HEK293 (cell line): Measurements from ENCODE around the gene USP6NL.

Experiments
- CTCF ChIA-PET: fragments of 350-600 bp; formaldehyde crosslinking; extraction: SDS; loops from one replicate; lab custom pipeline; 2021; ENCODE audit warnings: antibody characterized with exemption; lab: Yijun Ruan, JAX
- POLR2A ChIA-PET: fragments of 300-600 bp; formaldehyde crosslinking; extraction: SDS; loops from one replicate; lab custom pipeline; 2020; ENCODE audit warnings: antibody characterized with exemption, inconsistent platforms; lab: Yijun Ruan, JAX
- H3K27ac ChIP-seq: fragments of 200-500 bp; sonication (Bioruptor generic); 2 replicates; pipeline ENCODE4 v1.5.1; 2014; ENCODE audit warnings: low read depth, low read length, control low read depth, inconsistent platforms; ENCODE audit errors: extremely low read depth
- H3K36me3 ChIP-seq, 2 experiments: fragments of 200-500 bp in 1 of 2; sonication (Bioruptor generic) in 1 of 2; 1 replicate in 1 of 2; 2 replicates in 1 of 2; pipeline ENCODE4 v1.5.1; 2014 to 2017; ENCODE audit warnings: inconsistent platforms in 2 of 2, low read length in 2 of 2; ENCODE audit not compliant: control insufficient read depth in 2 of 2, insufficient read depth in 1 of 2
- H3K4me1 ChIP-seq: fragments of 200-500 bp; sonication (Bioruptor generic); 2 replicates; pipeline ENCODE4 v1.5.1; 2014; ENCODE audit warnings: mild to moderate bottlenecking, low read length, inconsistent platforms; ENCODE audit not compliant: control insufficient read depth, insufficient read depth
- H3K4me3 ChIP-seq: 2 replicates; pipeline ENCODE4 v1.5.1; 2011; ENCODE audit warnings: low read depth, mild to moderate bottlenecking, control low read depth, low read length, moderate library complexity
- H3K9me3 ChIP-seq: fragments of 200-500 bp; sonication (Bioruptor generic); 2 replicates; pipeline ENCODE4 v1.5.1; 2014; ENCODE audit warnings: low read depth, low read length, inconsistent platforms; ENCODE audit not compliant: control insufficient read depth, insufficient read depth
- HOXC10 ChIP-seq: sonication (generic); formaldehyde crosslinking; IDR thresholded peaks from 2 replicates; pipeline ENCODE4 v1.8.1; 2023; ENCODE audit warnings: mild to moderate bottlenecking, missing genetic modification reagents
- SCRT1 ChIP-seq: fragments of 450-650 bp; formaldehyde crosslinking; IDR thresholded peaks from 2 replicates; pipeline ENCODE4 v1.5.1; 2016; ENCODE audit warnings: missing biosample characterization, missing genetic modification characterization, borderline replicate concordance
- TCF7L2 ChIP-seq: IDR thresholded peaks from 2 replicates; pipeline ENCODE4 v1.6.1; 2011; ENCODE audit warnings: low read depth, mild to moderate bottlenecking, inconsistent platforms, low read length, moderate library complexity, borderline replicate concordance
- ZBTB1 ChIP-seq: fragments of 450-650 bp; formaldehyde crosslinking; IDR thresholded peaks from 2 replicates; pipeline ENCODE4 v1.5.1; 2016; ENCODE audit warnings: missing biosample characterization, missing genetic modification characterization
- ZBTB21 ChIP-seq: fragments of 450-650 bp; formaldehyde crosslinking; IDR thresholded peaks from 2 replicates; pipeline ENCODE4 v1.5.1; 2017; ENCODE audit warnings: missing biosample characterization, missing genetic modification characterization
- ZEB2 ChIP-seq: fragments of 450-650 bp; formaldehyde crosslinking; IDR thresholded peaks from 2 replicates; pipeline ENCODE4 v1.5.1; 2016; ENCODE audit warnings: missing biosample characterization, missing genetic modification characterization
- ZIC2 ChIP-seq: fragments of 450-650 bp; formaldehyde crosslinking; IDR thresholded peaks from 2 replicates; pipeline ENCODE4 v1.5.1; 2016; ENCODE audit warnings: missing biosample characterization, missing genetic modification characterization
- ZNF112 ChIP-seq: fragments of 450-650 bp; formaldehyde crosslinking; IDR thresholded peaks from 2 replicates; pipeline ENCODE4 v1.5.0; 2017; ENCODE audit warnings: missing biosample characterization, missing genetic modification characterization
- ZNF132 ChIP-seq: fragments of 450-650 bp; formaldehyde crosslinking; IDR thresholded peaks from 2 replicates; pipeline ENCODE4 v1.5.1; 2017; ENCODE audit warnings: missing biosample characterization, missing genetic modification characterization, borderline replicate concordance
- ZNF175 ChIP-seq: fragments of 450-650 bp; formaldehyde crosslinking; IDR thresholded peaks from 2 replicates; pipeline ENCODE4 v1.5.1; 2016; ENCODE audit warnings: missing biosample characterization, missing genetic modification characterization
- ZNF324 ChIP-seq: fragments of 450-650 bp; formaldehyde crosslinking; IDR thresholded peaks from 2 replicates; pipeline ENCODE4 v1.5.1; 2016; ENCODE audit warnings: missing biosample characterization, missing genetic modification characterization
- ZNF341 ChIP-seq: fragments of 450-650 bp; formaldehyde crosslinking; IDR thresholded peaks from 2 replicates; pipeline ENCODE4; 2016; ENCODE audit warnings: low read depth, missing biosample characterization, missing genetic modification characterization
- ZNF366 ChIP-seq: fragments of 450-650 bp; formaldehyde crosslinking; conservative IDR thresholded peaks from 2 replicates; pipeline ENCODE4 v1.5.1; 2016; ENCODE audit warnings: missing biosample characterization, missing genetic modification characterization
- ZNF521 ChIP-seq: fragments of 450-650 bp; formaldehyde crosslinking; IDR thresholded peaks from 2 replicates; pipeline ENCODE4 v1.5.1; 2017; ENCODE audit warnings: missing biosample characterization, mild to moderate bottlenecking, missing genetic modification characterization
- ZNF571 ChIP-seq: fragments of 450-650 bp; formaldehyde crosslinking; IDR thresholded peaks from 2 replicates; pipeline ENCODE4 v1.5.0; 2017; ENCODE audit warnings: missing biosample characterization, missing genetic modification characterization
- ZNF621 ChIP-seq: fragments of 450-650 bp; formaldehyde crosslinking; IDR thresholded peaks from 2 replicates; pipeline ENCODE4 v1.5.1; 2017; ENCODE audit warnings: missing biosample characterization, missing genetic modification characterization
- ZNF777 ChIP-seq: fragments of 450-650 bp; formaldehyde crosslinking; IDR thresholded peaks from 2 replicates; pipeline ENCODE4 v1.5.1; 2017; ENCODE audit warnings: missing biosample characterization, missing genetic modification characterization, borderline replicate concordance
- ZNF785 ChIP-seq: fragments of 450-650 bp; formaldehyde crosslinking; IDR thresholded peaks from 2 replicates; pipeline ENCODE4 v1.5.1; 2016; ENCODE audit warnings: missing biosample characterization, missing genetic modification characterization
- ZNF792 ChIP-seq: fragments of 450-650 bp; formaldehyde crosslinking; IDR thresholded peaks from 2 replicates; pipeline ENCODE4 v1.5.1; 2016; ENCODE audit warnings: missing biosample characterization, missing genetic modification characterization
- TF ChIP-seq, protein P1 (sequence below): fragments of 450-650 bp; IDR thresholded peaks from 2 replicates; pipeline ENCODE4 v1.5.1; 2018; ENCODE audit warnings: missing biosample characterization, mild to moderate bottlenecking, missing genetic modification characterization
- TF ChIP-seq, protein P2 (sequence below): fragments of 450-650 bp; formaldehyde crosslinking; IDR thresholded peaks from 2 replicates; pipeline ENCODE4 v1.5.1; 2016; ENCODE audit warnings: missing biosample characterization, missing genetic modification characterization, low read depth
- TF ChIP-seq, protein P3 (sequence below): fragments of 450-650 bp; formaldehyde crosslinking; IDR thresholded peaks from 2 replicates; pipeline ENCODE4 v1.5.1; 2016; ENCODE audit warnings: missing biosample characterization, missing genetic modification characterization
- TF ChIP-seq, protein P4 (sequence below): fragments of 450-650 bp; formaldehyde crosslinking; IDR thresholded peaks from 2 replicates; pipeline ENCODE4 v1.5.1; 2016; ENCODE audit warnings: missing biosample characterization, missing genetic modification characterization
- TF ChIP-seq, protein P5 (sequence below): fragments of 450-650 bp; formaldehyde crosslinking; IDR thresholded peaks from 2 replicates; pipeline ENCODE4 v1.5.1; 2016; ENCODE audit warnings: missing biosample characterization, missing genetic modification characterization

USP6NL gene

DNA sequence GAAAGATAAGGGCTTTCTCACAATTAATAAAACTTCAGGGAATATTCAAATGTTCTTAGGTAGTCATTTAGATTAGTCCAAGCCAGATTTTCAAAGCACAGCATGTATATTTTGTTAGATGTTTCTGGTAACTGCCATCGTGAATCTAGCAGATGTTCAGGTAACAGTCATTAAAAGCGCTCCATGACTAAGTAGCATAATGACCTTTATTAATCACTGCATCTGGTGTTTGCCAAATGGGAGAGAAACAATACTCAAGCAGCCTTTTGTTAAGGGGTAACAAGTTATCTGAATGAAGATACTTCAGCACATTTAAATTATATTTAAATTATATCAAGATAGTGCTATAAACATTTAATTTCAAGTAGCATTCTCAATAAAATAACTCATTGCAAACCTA, 47.5 kb downstream of the USP6NL start:
- POLR2A ChIA-PET: no interaction called here
- Histone ChIP-seq H3K36me3 (no peaks in the 10 kb centered on the region), H3K4me3 (no peak overlapping the region), H3K4me1 (no peaks in the 10 kb centered on the region), H3K27ac (no peak overlapping the region), H3K9me3 (no peaks in the 10 kb centered on the region)
- CTCF ChIA-PET: interaction anchor here (0.6 kb wide), 1 partner anchor 108 kb away, joined by 3 read pairs; no protein-coding TSS in a partner anchor
- TF ChIP-seq ZEB2 (tag by site-specific recombination) (no peak), TCF7L2 (no peak), ZNF341 (tag by site-specific recombination) (no peak), ZBTB21 (no peak), ZBTB1 (tag by site-specific recombination) (no peak), SCRT1 (no peak), ZIC2 (tag by site-specific recombination) (no peak), ZNF366 (tag by site-specific recombination) (no peak), ZNF571 (tag by site-specific recombination) (no peak), ZNF132 (tag by site-specific recombination) (no peak), ZNF175 (tag by site-specific recombination) (no peak)
- TF ChIP-seq, protein P1, sequence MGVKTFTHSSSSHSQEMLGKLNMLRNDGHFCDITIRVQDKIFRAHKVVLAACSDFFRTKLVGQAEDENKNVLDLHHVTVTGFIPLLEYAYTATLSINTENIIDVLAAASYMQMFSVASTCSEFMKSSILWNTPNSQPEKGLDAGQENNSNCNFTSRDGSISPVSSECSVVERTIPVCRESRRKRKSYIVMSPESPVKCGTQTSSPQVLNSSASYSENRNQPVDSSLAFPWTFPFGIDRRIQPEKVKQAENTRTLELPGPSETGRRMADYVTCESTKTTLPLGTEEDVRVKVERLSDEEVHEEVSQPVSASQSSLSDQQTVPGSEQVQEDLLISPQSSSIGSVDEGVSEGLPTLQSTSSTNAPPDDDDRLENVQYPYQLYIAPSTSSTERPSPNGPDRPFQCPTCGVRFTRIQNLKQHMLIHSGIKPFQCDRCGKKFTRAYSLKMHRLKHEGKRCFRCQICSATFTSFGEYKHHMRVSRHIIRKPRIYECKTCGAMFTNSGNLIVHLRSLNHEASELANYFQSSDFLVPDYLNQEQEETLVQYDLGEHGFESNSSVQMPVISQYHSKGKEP (tag by site-specific recombination): no peak
- TF ChIP-seq, protein P2, sequence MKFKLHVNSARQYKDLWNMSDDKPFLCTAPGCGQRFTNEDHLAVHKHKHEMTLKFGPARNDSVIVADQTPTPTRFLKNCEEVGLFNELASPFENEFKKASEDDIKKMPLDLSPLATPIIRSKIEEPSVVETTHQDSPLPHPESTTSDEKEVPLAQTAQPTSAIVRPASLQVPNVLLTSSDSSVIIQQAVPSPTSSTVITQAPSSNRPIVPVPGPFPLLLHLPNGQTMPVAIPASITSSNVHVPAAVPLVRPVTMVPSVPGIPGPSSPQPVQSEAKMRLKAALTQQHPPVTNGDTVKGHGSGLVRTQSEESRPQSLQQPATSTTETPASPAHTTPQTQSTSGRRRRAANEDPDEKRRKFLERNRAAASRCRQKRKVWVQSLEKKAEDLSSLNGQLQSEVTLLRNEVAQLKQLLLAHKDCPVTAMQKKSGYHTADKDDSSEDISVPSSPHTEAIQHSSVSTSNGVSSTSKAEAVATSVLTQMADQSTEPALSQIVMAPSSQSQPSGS (tag by site-specific recombination): no peak

DNA sequence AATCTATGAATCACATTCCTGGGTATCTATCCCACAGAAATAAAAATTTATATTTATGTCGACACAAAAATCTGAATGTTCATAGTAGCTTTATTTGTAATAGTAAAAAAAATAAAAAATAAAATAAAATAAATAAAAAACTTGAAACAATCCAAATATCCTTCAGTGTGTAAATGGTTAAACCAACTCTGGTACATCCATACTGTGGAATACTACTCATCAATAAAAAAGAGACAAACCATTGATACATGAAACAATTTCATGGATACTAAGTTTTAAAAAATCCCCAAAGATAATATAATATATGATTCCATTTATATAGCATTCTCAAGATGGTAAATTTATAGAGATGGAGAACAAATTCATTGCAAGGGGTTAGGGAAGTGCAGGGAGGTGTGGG, 48.6 kb downstream of the USP6NL start:
- ChIA-PET CTCF (no interaction called here), POLR2A (interaction anchor here (0.6 kb wide), 1 partner anchor 108 kb away, joined by 3 read pairs; no protein-coding TSS in a partner anchor)
- no peak overlapping the region for H3K4me3 ChIP-seq
- TF ChIP-seq ZNF112 (tag by site-specific recombination) (no peak), HOXC10 (CRISPR knock-in tag) (no peak)
- H3K36me3 ChIP-seq: no peaks in the 10 kb centered on the region
- H3K9me3 ChIP-seq: no peaks in the 10 kb centered on the region
- no peak overlapping the region for H3K27ac ChIP-seq
- no peaks in the 10 kb centered on the region for H3K4me1 ChIP-seq

DNA sequence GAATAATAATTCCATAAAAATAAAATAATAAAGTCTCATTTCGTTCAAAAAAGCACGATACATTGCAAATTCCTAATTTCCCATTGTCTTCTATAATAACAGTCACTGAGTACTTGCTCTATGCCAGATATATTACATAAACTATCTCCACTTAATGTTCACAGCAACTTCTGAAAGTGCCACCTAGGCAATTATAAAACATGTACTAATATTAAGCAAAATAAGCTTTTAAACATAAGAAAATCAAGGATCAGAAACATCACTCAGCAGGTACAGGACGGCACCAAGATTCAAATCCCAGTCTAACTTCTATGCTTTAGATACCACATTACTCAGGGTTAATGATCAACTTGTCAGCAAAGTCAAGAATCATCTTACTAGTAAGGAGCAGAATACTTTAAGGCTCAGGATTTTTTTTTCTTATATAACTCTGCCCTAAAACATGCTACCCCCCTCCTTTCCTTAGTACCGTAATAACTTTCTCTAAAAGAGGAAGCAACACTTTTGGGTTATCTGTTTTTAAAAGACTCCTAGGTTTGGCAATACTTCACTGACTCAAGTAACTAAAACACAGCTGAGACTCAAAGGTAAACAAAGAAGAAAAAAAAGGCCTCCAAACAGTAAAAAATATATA, 51.3 kb downstream of the USP6NL start:
- no peaks in the 10 kb centered on the region for H3K4me1 ChIP-seq
- no peak overlapping the region for H3K27ac ChIP-seq
- ChIA-PET CTCF (interaction anchor here (0.9 kb wide), 1 partner anchor 44 kb away, joined by 7 read pairs; no protein-coding TSS in a partner anchor), POLR2A (no interaction called here)
- H3K4me3 ChIP-seq: no peak overlapping the region
- H3K36me3 ChIP-seq: no peaks in the 10 kb centered on the region
- H3K9me3 ChIP-seq: no peaks in the 10 kb centered on the region
- TF ChIP-seq ZNF621 (no peak), ZNF777 (tag by site-specific recombination) (no peak), ZNF785 (tag by site-specific recombination) (no peak), ZNF521 (tag by site-specific recombination) (no peak), ZBTB1 (tag by site-specific recombination) (no peak), ZNF324 (no peak), ZNF792 (no peak)
- TF ChIP-seq, protein P3, sequence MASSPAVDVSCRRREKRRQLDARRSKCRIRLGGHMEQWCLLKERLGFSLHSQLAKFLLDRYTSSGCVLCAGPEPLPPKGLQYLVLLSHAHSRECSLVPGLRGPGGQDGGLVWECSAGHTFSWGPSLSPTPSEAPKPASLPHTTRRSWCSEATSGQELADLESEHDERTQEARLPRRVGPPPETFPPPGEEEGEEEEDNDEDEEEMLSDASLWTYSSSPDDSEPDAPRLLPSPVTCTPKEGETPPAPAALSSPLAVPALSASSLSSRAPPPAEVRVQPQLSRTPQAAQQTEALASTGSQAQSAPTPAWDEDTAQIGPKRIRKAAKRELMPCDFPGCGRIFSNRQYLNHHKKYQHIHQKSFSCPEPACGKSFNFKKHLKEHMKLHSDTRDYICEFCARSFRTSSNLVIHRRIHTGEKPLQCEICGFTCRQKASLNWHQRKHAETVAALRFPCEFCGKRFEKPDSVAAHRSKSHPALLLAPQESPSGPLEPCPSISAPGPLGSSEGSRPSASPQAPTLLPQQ (tag by site-specific recombination): no peak
- TF ChIP-seq, protein P4, sequence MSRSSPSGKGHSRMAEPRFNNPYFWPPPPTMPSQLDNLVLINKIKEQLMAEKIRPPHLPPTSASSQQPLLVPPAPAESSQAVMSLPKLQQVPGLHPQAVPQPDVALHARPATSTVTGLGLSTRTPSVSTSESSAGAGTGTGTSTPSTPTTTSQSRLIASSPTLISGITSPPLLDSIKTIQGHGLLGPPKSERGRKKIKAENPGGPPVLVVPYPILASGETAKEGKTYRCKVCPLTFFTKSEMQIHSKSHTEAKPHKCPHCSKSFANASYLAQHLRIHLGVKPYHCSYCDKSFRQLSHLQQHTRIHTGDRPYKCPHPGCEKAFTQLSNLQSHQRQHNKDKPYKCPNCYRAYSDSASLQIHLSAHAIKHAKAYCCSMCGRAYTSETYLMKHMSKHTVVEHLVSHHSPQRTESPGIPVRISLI: no peak
- TF ChIP-seq, protein P5, sequence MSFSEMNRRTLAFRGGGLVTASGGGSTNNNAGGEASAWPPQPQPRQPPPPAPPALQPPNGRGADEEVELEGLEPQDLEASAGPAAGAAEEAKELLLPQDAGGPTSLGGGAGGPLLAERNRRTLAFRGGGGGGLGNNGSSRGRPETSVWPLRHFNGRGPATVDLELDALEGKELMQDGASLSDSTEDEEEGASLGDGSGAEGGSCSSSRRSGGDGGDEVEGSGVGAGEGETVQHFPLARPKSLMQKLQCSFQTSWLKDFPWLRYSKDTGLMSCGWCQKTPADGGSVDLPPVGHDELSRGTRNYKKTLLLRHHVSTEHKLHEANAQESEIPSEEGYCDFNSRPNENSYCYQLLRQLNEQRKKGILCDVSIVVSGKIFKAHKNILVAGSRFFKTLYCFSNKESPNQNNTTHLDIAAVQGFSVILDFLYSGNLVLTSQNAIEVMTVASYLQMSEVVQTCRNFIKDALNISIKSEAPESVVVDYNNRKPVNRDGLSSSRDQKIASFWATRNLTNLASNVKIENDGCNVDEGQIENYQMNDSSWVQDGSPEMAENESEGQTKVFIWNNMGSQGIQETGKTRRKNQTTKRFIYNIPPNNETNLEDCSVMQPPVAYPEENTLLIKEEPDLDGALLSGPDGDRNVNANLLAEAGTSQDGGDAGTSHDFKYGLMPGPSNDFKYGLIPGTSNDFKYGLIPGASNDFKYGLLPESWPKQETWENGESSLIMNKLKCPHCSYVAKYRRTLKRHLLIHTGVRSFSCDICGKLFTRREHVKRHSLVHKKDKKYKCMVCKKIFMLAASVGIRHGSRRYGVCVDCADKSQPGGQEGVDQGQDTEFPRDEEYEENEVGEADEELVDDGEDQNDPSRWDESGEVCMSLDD (tag by site-specific recombination): no peak
